Stromal cell of bone marrow (primary cell): ENCODE data around the gene TMEM101.
"Not testable (repeated sequence)": the region's sequence is repeated elsewhere in the genome, so short reads cannot be mapped to it uniquely, and the experiment has no call there.

Experiments used
- DNase-seq: peaks from one replicate; pipeline ENCODE4 v3.0.0-alpha.2; 2012; ENCODE audit warnings: low read depth

TMEM101 gene

GRCh38 chr17:43974382-43975266 lies 40.1 kb downstream of the TMEM101 start:
- no peak for DNase-seq

GRCh38 chr17:43972444-43973212 lies 42.1 kb downstream of the TMEM101 start:
- not testable (repeated sequence) for DNase-seq

GRCh38 chr17:43971436-43971835 lies 43.3 kb downstream of the TMEM101 start:
- DNase-seq: not testable (repeated sequence)

GRCh38 chr17:43970366-43970765 lies 44.4 kb downstream of the TMEM101 start:
- no peak for DNase-seq

GRCh38 chr17:43967251-43967875 lies 47.4 kb downstream of the TMEM101 start:
- no peak for DNase-seq

- no peak for DNase-seq
These were observed 48.5 kb downstream of the TMEM101 start for GRCh38 chr17:43966276-43966675.

- no peak for DNase-seq
These were observed 52.3 kb downstream of the TMEM101 start for GRCh38 chr17:43962479-43962878.

- DNase-seq: no peak
These were observed 52.8 kb downstream of the TMEM101 start for GRCh38 chr17:43961954-43962353.

- not testable (repeated sequence) for DNase-seq
These were observed 53.5 kb downstream of the TMEM101 start for GRCh38 chr17:43961292-43961691.
